HepG2 (cell line): Measurements from ENCODE around the gene ERCC5. TPM values are rescaled to one million over a fixed set of nuclear protein-coding genes. Genes with fewer than 3 reads are reported as not detected.
A peak's percentile ranks its signal among the peaks of the same experiment; 100 is the strongest.

Experiments
- CAMTA2 ChIP-seq: sonication (generic); formaldehyde crosslinking; IDR thresholded peaks from 2 replicates; pipeline ENCODE4 v1.4.0; 2020; ENCODE audit warnings: mild to moderate bottlenecking, missing genetic modification reagents, borderline replicate concordance
- CBX2 ChIP-seq, 2 experiments: fragments of 200-600 bp in 1 of 2; sonication (generic); formaldehyde crosslinking in 1 of 2; IDR thresholded peaks; 2 replicates each; pipeline versions ENCODE4 v1.7.0 to v1.8.1; 2018 to 2022; ENCODE audit warnings: low read depth in 2 of 2, low read length in 1 of 2, mild to moderate bottlenecking in 1 of 2, missing genetic modification reagents in 1 of 2
- CCDC6 ChIP-seq: sonication (generic); formaldehyde crosslinking; IDR thresholded peaks from 2 replicates; pipeline ENCODE4 v1.8.1; 2022; ENCODE audit warnings: mild to moderate bottlenecking, missing genetic modification reagents, moderate library complexity
- HDAC1 ChIP-seq: sonication (generic); formaldehyde crosslinking; IDR thresholded peaks from 2 replicates; pipeline ENCODE4 v1.5.1; 2020; ENCODE audit warnings: mild to moderate bottlenecking, missing genetic modification reagents
- IRF2 ChIP-seq: IDR thresholded peaks from 2 replicates; pipeline ENCODE4 v1.6.1; 2018; ENCODE audit warnings: missing genetic modification reagents, missing compliant biosample characterization
- JDP2 ChIP-seq: sonication (generic); formaldehyde crosslinking; IDR thresholded peaks from 2 replicates; pipeline ENCODE4 v1.8.1; 2022; ENCODE audit warnings: missing genetic modification reagents, borderline replicate concordance
- KDM1A ChIP-seq: IDR thresholded peaks from 2 replicates; pipeline ENCODE4 v1.6.1; 2016; ENCODE audit warnings: missing compliant biosample characterization
- NFYB ChIP-seq: sonication (generic); formaldehyde crosslinking; IDR thresholded peaks from 2 replicates; pipeline ENCODE4 v1.4.0; 2020; ENCODE audit warnings: missing genetic modification reagents
- PAX8 ChIP-seq: sonication (generic); formaldehyde crosslinking; IDR thresholded peaks from 2 replicates; pipeline ENCODE4 v1.8.0; 2022; ENCODE audit warnings: mild to moderate bottlenecking, missing genetic modification reagents, borderline replicate concordance
- PHF8 ChIP-seq: sonication (generic); formaldehyde crosslinking; IDR thresholded peaks from 2 replicates; pipeline ENCODE4 v1.5.0; 2020; ENCODE audit warnings: missing genetic modification reagents
- RFX1 ChIP-seq: fragments of 450-650 bp; IDR thresholded peaks from 2 replicates; pipeline ENCODE4 v1.6.1; 2017
- ZBTB21 ChIP-seq: sonication (generic); formaldehyde crosslinking; IDR thresholded peaks from 2 replicates; pipeline ENCODE4 v1.4.0; 2020; ENCODE audit warnings: missing genetic modification reagents
- ZFP82 ChIP-seq: sonication (generic); formaldehyde crosslinking; IDR thresholded peaks from 2 replicates; pipeline ENCODE4 v1.5.1; 2020; ENCODE audit warnings: mild to moderate bottlenecking, missing genetic modification reagents, borderline replicate concordance
- ZNF138 ChIP-seq: sonication (generic); formaldehyde crosslinking; IDR thresholded peaks from 2 replicates; pipeline ENCODE4 v1.5.0; 2020; ENCODE audit warnings: mild to moderate bottlenecking, low read depth, missing genetic modification reagents
- ZNF614 ChIP-seq: IDR thresholded peaks from 2 replicates; pipeline ENCODE4 v1.6.1; 2018; ENCODE audit warnings: missing biosample characterization, missing genetic modification reagents, inconsistent platforms, borderline replicate concordance
- ZNF878 ChIP-seq: sonication (generic); formaldehyde crosslinking; IDR thresholded peaks from 2 replicates; pipeline ENCODE4 v1.8.1; 2023; ENCODE audit warnings: mild to moderate bottlenecking, missing genetic modification reagents, moderate library complexity
- polyA plus RNA-seq, 8 experiments: library from polyadenylated mRNA; depleted of rRNA in 3 of 8; stranded (reverse) in 7 of 8; unstranded in 1 of 8; fragments of >200 nt; fragmentation: Illumina TruSeq in 4 of 8; extraction: Trizol in 4 of 8; gene quantifications; 2 replicates each; pipeline versions ENCODE4 v1.2.1 to v1.2.3, GENCODE V29; 2011 to 2016; ENCODE audit warnings: low read depth in 4 of 8, missing spikeins in 1 of 8, mixed read lengths in 1 of 8; ENCODE audit not compliant: insufficient read depth in 1 of 8
- total RNA-seq, 5 experiments: library from RNA; depleted of rRNA; stranded (reverse); fragments of >200 nt; fragmentation: Illumina TruSeq; extraction: Trizol; gene quantifications; 2 replicates each; pipeline ENCODE4 v1.2.3, GENCODE V29; 2016; ENCODE audit warnings: low read depth in 1 of 5
- TF ChIP-seq, protein P1 (sequence below): sonication (generic); formaldehyde crosslinking; IDR thresholded peaks from 2 replicates; pipeline ENCODE4 v1.4.0; 2020; ENCODE audit warnings: missing genetic modification reagents, borderline replicate concordance
- TF ChIP-seq, protein P2 (sequence below): sonication (generic); formaldehyde crosslinking; IDR thresholded peaks from 2 replicates; pipeline ENCODE4 v1.5.0; 2020; ENCODE audit warnings: mild to moderate bottlenecking, missing genetic modification reagents
- TF ChIP-seq, protein P3 (sequence below): sonication (generic); formaldehyde crosslinking; IDR thresholded peaks from 2 replicates; pipeline ENCODE4 v1.4.0; 2020; ENCODE audit warnings: missing genetic modification reagents
- TF ChIP-seq, protein P4 (sequence below): sonication (generic); formaldehyde crosslinking; IDR thresholded peaks from 2 replicates; pipeline ENCODE4 v1.4.0; 2020; ENCODE audit warnings: missing genetic modification reagents, borderline replicate concordance

Gene ERCC5
- total and polyA plus RNA-seq, 2 of the 13 experiments (the other 11 are each of a cell fraction or from before 2014, with no cell fraction given): 12.9 to 35.5 TPM

DNA sequence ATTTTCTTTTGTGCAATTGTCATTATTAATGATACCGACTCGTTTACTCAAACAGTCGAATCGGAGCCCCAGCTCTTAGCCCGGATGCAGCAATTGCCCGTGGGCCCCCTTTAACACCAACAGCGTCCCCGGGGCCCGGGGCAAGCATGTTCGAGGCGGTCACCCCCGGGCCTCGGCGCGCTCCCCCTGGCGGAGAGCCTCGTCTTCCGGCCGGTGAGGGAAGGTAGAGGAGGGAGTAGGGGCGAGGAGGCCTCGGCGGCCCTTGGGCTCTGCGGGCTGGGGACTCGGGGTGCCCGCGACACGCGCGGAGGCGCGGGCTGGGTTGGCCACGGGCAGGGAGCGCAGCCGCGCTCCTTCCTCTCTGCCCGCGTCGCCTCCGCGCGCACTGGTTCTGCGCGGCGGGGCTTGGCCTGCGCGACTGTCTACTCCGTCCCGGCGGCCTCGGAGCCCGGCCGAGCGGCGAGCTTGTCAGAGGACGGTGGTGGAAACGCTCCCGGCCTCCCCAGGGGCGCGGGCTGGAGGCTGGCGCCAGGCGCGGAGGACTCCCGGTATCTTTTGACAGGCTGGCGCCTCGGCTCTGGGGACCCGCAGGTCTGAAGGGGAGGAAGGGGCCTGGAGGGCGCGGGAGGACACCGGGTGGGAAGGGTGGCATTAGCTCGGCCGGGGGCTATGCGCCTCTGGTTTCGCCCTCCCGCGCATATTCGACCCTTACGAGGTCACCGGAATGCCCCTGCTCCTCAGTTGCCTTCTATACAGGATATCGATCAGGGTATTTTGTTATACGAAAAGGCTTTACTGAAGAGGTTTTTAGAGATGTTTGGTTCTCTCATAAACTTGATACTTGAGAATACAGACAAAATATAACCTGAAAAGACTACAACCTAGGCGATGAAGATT lies 45.4 kb upstream of the ERCC5 start (continued):
- TF ChIP-seq PAX8: 0 out of 2 replicates have a peak, but pooled peaks have one; percentile 28
- peak; percentile 63; the same call in 1 of the 2 replicates for TF ChIP-seq ZNF878 (CRISPR knock-in tag)
- peak; percentile 61 for TF ChIP-seq HDAC1
- peak; percentile 51; the same call in 1 of the 2 replicates for TF ChIP-seq CCDC6 (CRISPR knock-in tag)
- TF ChIP-seq KDM1A (CRISPR knock-in tag): no peak
- TF ChIP-seq CAMTA2: no peak
- TF ChIP-seq RFX1: no peak
- no peak for TF ChIP-seq ZBTB21 (CRISPR knock-in tag)
- peak; percentile 65; the same call in 1 of the 2 replicates for TF ChIP-seq ZNF614 (CRISPR knock-in tag)
- TF ChIP-seq, protein P1, sequence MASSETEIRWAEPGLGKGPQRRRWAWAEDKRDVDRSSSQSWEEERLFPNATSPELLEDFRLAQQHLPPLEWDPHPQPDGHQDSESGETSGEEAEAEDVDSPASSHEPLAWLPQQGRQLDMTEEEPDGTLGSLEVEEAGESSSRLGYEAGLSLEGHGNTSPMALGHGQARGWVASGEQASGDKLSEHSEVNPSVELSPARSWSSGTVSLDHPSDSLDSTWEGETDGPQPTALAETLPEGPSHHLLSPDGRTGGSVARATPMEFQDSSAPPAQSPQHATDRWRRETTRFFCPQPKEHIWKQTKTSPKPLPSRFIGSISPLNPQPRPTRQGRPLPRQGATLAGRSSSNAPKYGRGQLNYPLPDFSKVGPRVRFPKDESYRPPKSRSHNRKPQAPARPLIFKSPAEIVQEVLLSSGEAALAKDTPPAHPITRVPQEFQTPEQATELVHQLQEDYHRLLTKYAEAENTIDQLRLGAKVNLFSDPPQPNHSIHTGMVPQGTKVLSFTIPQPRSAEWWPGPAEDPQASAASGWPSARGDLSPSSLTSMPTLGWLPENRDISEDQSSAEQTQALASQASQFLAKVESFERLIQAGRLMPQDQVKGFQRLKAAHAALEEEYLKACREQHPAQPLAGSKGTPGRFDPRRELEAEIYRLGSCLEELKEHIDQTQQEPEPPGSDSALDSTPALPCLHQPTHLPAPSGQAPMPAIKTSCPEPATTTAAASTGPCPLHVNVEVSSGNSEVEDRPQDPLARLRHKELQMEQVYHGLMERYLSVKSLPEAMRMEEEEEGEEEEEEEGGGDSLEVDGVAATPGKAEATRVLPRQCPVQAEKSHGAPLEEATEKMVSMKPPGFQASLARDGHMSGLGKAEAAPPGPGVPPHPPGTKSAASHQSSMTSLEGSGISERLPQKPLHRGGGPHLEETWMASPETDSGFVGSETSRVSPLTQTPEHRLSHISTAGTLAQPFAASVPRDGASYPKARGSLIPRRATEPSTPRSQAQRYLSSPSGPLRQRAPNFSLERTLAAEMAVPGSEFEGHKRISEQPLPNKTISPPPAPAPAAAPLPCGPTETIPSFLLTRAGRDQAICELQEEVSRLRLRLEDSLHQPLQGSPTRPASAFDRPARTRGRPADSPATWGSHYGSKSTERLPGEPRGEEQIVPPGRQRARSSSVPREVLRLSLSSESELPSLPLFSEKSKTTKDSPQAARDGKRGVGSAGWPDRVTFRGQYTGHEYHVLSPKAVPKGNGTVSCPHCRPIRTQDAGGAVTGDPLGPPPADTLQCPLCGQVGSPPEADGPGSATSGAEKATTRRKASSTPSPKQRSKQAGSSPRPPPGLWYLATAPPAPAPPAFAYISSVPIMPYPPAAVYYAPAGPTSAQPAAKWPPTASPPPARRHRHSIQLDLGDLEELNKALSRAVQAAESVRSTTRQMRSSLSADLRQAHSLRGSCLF (CRISPR knock-in tag): no peak
- no peak; the same call in 1 of the 2 replicates for TF ChIP-seq JDP2
- TF ChIP-seq, protein P2, sequence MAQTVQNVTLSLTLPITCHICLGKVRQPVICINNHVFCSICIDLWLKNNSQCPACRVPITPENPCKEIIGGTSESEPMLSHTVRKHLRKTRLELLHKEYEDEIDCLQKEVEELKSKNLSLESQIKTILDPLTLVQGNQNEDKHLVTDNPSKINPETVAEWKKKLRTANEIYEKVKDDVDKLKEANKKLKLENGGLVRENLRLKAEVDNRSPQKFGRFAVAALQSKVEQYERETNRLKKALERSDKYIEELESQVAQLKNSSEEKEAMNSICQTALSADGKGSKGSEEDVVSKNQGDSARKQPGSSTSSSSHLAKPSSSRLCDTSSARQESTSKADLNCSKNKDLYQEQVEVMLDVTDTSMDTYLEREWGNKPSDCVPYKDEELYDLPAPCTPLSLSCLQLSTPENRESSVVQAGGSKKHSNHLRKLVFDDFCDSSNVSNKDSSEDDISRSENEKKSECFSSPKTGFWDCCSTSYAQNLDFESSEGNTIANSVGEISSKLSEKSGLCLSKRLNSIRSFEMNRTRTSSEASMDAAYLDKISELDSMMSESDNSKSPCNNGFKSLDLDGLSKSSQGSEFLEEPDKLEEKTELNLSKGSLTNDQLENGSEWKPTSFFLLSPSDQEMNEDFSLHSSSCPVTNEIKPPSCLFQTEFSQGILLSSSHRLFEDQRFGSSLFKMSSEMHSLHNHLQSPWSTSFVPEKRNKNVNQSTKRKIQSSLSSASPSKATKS (CRISPR knock-in tag): no peak
- TF ChIP-seq ZNF138 (CRISPR knock-in tag): 0 out of 2 replicates have a peak, but pooled peaks have one; percentile 34
- TF ChIP-seq, protein P3, sequence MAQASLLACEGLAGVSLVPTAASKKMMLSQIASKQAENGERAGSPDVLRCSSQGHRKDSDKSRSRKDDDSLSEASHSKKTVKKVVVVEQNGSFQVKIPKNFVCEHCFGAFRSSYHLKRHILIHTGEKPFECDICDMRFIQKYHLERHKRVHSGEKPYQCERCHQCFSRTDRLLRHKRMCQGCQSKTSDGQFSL: 0 out of 2 replicates have a peak, but pooled peaks have one; percentile 8
- no peak for TF ChIP-seq CBX2 (IDR thresholded peaks at IDR 0.05; ENCODE audit: low read depth, low read length)
- no peak for TF ChIP-seq CBX2 (CRISPR knock-in tag; IDR thresholded peaks at IDR 0.05; ENCODE audit: low read depth)
- peak; percentile 88 for TF ChIP-seq PHF8
- peak; percentile 74; the same call in 1 of the 2 replicates for TF ChIP-seq IRF2
- TF ChIP-seq NFYB (CRISPR knock-in tag): peak; percentile 34; the same call in 1 of the 2 replicates
- TF ChIP-seq, protein P4, sequence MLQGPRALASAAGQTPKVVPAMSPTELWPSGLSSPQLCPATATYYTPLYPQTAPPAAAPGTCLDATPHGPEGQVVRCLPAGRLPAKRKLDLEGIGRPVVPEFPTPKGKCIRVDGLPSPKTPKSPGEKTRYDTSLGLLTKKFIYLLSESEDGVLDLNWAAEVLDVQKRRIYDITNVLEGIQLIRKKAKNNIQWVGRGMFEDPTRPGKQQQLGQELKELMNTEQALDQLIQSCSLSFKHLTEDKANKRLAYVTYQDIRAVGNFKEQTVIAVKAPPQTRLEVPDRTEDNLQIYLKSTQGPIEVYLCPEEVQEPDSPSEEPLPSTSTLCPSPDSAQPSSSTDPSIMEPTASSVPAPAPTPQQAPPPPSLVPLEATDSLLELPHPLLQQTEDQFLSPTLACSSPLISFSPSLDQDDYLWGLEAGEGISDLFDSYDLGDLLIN (CRISPR knock-in tag): no peak
- peak; percentile 56; the same call in 1 of the 2 replicates for TF ChIP-seq ZFP82 (CRISPR knock-in tag)
